Renal cortical epithelial cell (primary cell): ENCODE results near the gene ANKRD11. TPM values are rescaled to one million over a fixed set of nuclear protein-coding genes. Genes with fewer than 3 reads are reported as not detected.

ENCODE experiments used
- DNase-seq: peaks from one replicate; pipeline ENCODE4 v3.0.0-alpha.2; 2011; ENCODE audit warnings: low read depth
- total RNA-seq: library from RNA; depleted of rRNA; stranded (reverse); fragments of >200 nt; gene quantifications from 2 replicates; pipeline ENCODE4 v1.2.3, GENCODE V29; 2014

ANKRD11 gene
- total RNA-seq, 1 donor from 2014 or later = 96.9 TPM

DNA sequence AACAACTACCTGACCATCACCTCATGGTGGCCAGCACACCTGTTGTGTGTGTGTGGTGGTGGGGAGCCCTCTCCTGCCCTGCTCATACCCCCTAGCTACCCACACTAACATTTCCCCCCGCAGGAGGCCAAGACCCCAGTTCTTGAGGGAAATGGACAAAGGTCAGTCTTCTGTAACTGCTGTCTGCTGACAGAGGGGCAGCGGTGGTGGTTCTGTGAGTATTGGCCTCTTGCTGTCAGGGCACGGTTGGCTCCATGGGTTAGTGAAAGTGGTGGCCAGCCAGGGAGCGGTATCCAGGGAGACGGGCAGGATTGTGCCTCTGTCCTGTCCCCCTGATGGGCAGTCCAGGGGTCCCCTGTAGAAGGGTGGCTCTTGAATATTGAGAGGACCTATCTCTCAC, 246.7 kb downstream of the ANKRD11 start:
- DNase-seq = no peak

DNA sequence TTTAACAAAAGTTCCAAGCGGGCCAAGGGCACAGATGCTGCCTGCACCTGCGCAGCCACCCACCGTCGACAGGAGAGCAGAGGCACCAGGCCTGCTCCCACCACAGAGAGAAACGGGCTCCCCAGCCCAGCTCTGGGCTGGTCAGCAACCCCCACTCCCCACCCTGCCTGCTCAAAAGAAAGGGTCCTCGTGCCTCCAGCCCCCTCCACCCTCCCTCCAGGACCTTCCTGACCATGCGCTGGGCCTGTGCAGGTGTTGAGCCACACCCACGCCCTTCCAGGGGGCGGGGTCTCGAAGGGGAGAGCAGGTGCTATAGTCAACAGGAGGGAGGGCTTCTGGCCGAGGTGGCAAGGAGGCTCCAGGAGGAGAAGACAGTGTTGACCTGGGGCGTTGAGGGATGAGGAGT, 247.6 kb downstream of the ANKRD11 start:
- DNase-seq = no peak

DNA sequence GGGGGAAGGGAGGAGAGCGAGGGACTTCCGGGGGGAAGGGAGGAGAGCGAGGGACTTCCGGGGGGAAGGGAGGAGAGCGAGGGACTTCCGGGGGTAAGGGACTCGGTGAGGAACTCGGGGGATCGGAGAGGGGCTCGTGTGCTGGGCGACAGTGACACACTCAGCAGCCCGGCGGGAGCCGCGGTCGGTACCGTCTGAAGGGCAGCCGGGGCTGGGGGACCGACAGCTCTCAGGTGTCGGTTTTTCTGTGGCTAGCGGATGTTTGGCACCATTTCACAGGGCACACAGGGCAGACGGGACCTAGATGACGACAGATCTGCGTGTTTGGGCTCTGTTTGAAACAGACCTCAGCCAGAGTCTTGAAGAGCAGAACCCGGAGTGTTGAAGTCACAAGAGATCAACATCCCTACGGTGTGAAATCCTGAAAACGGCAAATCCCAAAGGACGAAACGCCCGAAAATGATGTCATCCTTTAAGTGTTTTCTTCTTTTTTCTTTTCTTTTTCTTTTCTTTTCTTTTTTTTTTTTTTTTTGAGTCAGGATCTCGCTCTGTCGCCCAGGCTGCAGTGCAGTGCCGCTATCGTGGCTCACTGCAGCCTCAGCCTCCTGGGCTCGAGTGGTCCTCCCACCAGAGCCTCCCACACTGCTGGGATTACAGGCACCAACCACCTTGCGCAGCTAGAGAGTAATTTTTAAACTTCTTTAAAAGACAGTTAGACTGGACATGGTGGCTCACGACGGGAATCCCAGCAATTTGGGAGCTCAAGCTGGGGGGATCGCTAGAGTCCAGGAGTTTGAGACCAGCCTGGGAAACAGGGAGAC, 249.0 kb downstream of the ANKRD11 start:
- DNase-seq = peak; percentile 61

DNA sequence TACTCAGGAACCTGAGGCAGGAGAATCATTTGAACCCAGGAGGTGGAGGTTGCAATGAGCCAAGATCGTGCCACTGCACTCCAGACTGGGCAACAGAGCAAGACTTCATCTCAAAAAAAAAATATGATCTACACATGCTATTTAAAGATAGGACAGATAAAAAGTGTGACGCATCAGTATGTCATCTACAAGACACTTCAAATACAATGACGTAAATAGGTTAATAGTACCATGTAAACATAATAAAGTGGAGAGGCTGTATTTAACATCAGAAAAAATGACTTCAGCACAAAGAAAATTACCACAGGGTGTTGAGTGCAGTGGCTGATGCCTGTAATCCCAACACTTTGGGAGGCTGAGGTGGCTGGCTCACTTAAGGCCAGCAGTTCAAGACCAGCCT, 252.6 kb downstream of the ANKRD11 start:
- DNase-seq = no peak

- no peak for DNase-seq
Measured at GRCh38 chr16:89233678-89234490, 256.5 kb downstream of the ANKRD11 start.

DNA sequence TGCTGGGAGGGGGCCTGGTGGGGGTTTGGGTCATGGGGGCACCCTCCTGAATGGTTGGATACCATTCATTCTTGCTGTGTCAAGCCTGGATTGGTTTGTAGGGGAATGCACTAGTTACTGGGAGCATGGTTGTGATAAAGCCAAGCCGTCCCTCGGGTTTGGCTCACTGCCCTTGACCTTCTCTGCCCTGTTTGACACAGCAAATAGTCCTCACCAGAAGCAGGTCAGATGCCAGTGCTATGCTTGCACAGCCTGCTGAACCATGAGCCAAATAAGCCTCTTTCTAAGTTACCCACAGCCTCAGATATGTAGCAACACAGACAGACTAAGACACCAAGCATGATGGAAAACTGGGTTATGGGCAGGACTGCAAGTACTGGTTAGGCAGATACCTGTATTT, 258.3 kb downstream of the ANKRD11 start:
- DNase-seq = no peak

DNA sequence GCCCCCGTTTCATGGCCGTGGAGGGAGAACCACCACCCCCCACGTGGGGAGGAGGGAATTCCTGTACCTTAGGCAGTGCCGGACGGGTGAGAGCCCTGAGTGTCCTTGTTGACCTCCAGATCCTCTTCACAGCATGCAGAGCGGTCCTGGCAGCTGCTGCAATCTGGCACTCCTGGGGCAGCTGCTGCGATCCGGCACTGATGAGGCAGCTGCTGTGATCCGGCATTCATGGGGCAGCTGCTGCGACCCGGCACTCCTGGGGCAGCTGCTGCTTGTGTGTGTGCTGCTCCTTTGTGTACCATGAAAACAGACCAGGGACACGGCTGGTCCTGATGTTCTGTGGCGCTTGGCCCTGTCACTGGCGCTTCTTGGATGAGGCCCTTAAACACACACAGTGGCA, 260.1 kb downstream of the ANKRD11 start:
- DNase-seq = no peak

DNA sequence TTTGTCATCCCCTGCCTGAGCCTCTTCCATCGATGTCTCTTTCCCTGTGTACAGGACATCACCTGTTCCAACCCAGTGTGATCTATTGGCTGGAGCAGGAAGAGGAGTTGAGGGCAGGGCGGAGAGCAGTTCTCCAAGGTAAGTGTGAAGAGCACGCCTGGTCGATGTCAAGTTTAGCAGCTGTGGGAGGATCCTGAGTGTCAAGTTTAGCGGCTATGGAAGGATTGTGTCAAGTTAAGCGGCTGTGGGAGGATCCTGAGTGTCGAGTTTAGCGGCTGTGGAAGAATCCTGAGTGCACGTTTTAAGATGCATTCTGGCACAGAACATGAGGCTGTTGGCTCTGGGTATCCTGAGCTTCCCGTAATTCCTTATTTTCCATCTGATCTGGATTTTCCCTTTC, 265.7 kb downstream of the ANKRD11 start:
- DNase-seq = no peak

DNA sequence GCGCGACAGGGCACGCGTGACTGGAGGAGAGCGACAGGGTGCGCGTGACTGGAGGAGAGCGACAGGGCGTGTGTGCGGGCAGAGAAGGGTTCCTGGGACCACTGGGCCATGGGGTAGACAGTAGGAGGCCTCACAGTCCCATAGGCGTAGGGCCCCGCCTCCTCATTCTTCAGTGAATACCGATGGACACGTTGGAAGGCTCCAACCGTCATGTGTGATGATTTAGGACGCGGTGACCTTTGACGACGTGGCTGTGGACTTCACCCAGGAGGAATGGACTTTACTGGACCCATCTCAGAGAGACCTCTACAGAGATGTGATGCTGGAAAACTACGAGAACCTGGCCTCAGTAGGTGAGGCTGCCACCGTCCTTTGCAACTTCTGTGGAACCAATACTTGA, 267.4 kb downstream of the ANKRD11 start:
- DNase-seq = no peak

- no peak for DNase-seq
Measured at GRCh38 chr16:89221604-89222003, 268.8 kb downstream of the ANKRD11 start.

DNA sequence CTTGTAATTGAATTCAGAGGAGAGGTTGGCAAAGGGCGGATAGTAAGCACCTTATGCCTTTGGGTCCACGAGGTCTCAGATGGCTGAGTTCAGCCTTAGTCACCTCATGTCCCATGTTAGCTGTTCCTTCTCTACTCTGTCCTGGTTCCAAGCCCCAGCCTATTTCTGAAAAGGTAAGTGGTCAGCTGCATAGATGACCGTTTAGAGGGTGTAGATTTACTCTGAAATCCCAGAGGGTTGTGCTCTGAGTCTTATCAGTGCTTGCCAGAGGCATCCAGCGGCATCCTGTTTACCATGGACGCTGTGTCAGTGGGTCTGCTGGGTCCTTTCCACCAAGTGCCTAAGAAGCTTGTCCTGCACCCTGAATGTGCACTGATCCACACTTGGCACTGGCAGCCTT, 271.0 kb downstream of the ANKRD11 start:
- no peak for DNase-seq

Other genes with a start within 250 kb of the ANKRD11 start
- gene SPG7, start 17.8 kb upstream of the ANKRD11 start, total RNA-seq = 114 and 152 TPM in 2 replicates
- gene RPL13, start 70.1 kb upstream of the ANKRD11 start, total RNA-seq = 1,512 and 2,288 TPM in 2 replicates
- 11.9 and 45.5 TPM in 2 replicates for gene CPNE7, start 85.2 kb upstream of the ANKRD11 start, total RNA-seq
- gene DPEP1, start 123.1 kb upstream of the ANKRD11 start, total RNA-seq = 0.50 and 3.1 TPM in 2 replicates
- gene CHMP1A, start 167.1 kb upstream of the ANKRD11 start, total RNA-seq = 109 and 119 TPM in 2 replicates
- 3.0 and 7.9 TPM in 2 replicates for gene SPATA33, start 167.3 kb upstream of the ANKRD11 start, total RNA-seq
- gene CDK10, start 196.1 kb upstream of the ANKRD11 start, total RNA-seq = 33.9 and 56.5 TPM in 2 replicates
- 22.7 and 34.7 TPM in 2 replicates for gene SPATA2L, start 211.1 kb upstream of the ANKRD11 start, total RNA-seq
- 7.1 and 12.6 TPM in 2 replicates for gene VPS9D1, start 230.3 kb upstream of the ANKRD11 start, total RNA-seq
- 10.6 and 20.7 TPM in 2 replicates for gene ZNF276, start 231.0 kb upstream of the ANKRD11 start, total RNA-seq